MM.1S (cell line): ENCODE data around the gene CD244.

Experiments used
- DNase-seq: peaks from one replicate; pipeline ENCODE4 v3.0.0-alpha.2; 2015
- H2AFZ ChIP-seq: fragments of 300-600 bp; sonication (generic); 2 replicates; pipeline ENCODE4 v1.6.0; 2016; ENCODE audit warnings: antibody characterized with exemption, low read length
- H3F3A ChIP-seq: fragments of 300-600 bp; sonication (generic); 2 replicates; pipeline ENCODE4 v1.6.1; 2016; ENCODE audit warnings: mild to moderate bottlenecking, antibody characterized with exemption, low read length, moderate library complexity, mixed read lengths; ENCODE audit not compliant: insufficient read depth
- H3K27ac ChIP-seq: fragments of 300-600 bp; sonication (generic); 2 replicates; pipeline ENCODE4 v1.5.1; 2016; ENCODE audit warnings: mild to moderate bottlenecking, low read length
- H3K27me3 ChIP-seq: fragments of 300-600 bp; sonication (generic); replicated peaks from 2 replicates; pipeline ENCODE4 v1.6.0; 2016; ENCODE audit warnings: low read length; ENCODE audit not compliant: insufficient read depth
- H3K36me3 ChIP-seq: fragments of 300-600 bp; sonication (generic); replicated peaks from 2 replicates; pipeline ENCODE4 v1.6.1; 2016; ENCODE audit warnings: mild to moderate bottlenecking, low read length, mixed read lengths; ENCODE audit not compliant: insufficient read depth
- H3K4me1 ChIP-seq: fragments of 300-600 bp; sonication (generic); 2 replicates; pipeline ENCODE4 v1.6.1; 2016; ENCODE audit warnings: low read length, mixed read lengths
- H3K4me2 ChIP-seq: fragments of 300-600 bp; sonication (generic); 2 replicates; pipeline ENCODE4 v1.6.0; 2016; ENCODE audit warnings: low read depth, low read length
- H3K4me3 ChIP-seq: fragments of 300-600 bp; sonication (generic); 2 replicates; pipeline ENCODE4 v1.5.1; 2016; ENCODE audit warnings: low read length, mixed read lengths
- H3K79me2 ChIP-seq: fragments of 300-600 bp; sonication (generic); 2 replicates; pipeline ENCODE4 v1.6.1; 2016; ENCODE audit warnings: mixed run types, low read length, mixed read lengths
- H3K9ac ChIP-seq: fragments of 300-600 bp; sonication (generic); 2 replicates; pipeline ENCODE4 v1.6.1; 2016; ENCODE audit warnings: low read length, mixed read lengths
- H3K9me2 ChIP-seq: fragments of 300-600 bp; sonication (generic); replicated peaks from 2 replicates; pipeline ENCODE4 v1.6.1; 2016; ENCODE audit warnings: mild to moderate bottlenecking, low read length, mixed read lengths; ENCODE audit not compliant: insufficient read depth
- H3K9me3 ChIP-seq: fragments of 300-600 bp; sonication (generic); replicated peaks from 2 replicates; pipeline ENCODE4 v1.6.1; 2016; ENCODE audit warnings: mild to moderate bottlenecking, low read length, mixed read lengths; ENCODE audit not compliant: insufficient read depth
- H4K20me1 ChIP-seq: fragments of 300-600 bp; sonication (generic); 2 replicates; pipeline ENCODE4 v1.6.1; 2016; ENCODE audit warnings: mild to moderate bottlenecking, low read length, moderate library complexity, mixed read lengths; ENCODE audit not compliant: insufficient read depth
- CTCF ChIP-seq: fragments of 300-600 bp; sonication (generic); IDR thresholded peaks from 2 replicates; pipeline ENCODE4 v1.5.1; 2016; ENCODE audit warnings: antibody characterized with exemption, low read length, mixed read lengths
- EZH2 ChIP-seq: fragments of 300-600 bp; sonication (generic); optimal IDR thresholded peaks from 2 replicates; pipeline ENCODE3; 2017; ENCODE audit warnings: low read depth, mild to moderate bottlenecking, antibody characterized with exemption, low read length, mixed read lengths
- EZH2phosphoT487 ChIP-seq: fragments of 300-600 bp; sonication (generic); IDR thresholded peaks from 2 replicates; pipeline ENCODE4 v1.6.1; 2018; ENCODE audit warnings: antibody characterized with exemption, low read length

Gene CD244

GRCh38 chr1:160846281-160846680 lies 16.4 kb downstream of the CD244 start:
- no peaks in the 10 kb centered on the region for H4K20me1 ChIP-seq
- H3K79me2 ChIP-seq: no peaks in the 10 kb centered on the region
- no peaks in the 10 kb centered on the region for H3K9me2 ChIP-seq
- H3K36me3 ChIP-seq: no peaks in the 10 kb centered on the region
- no peak for TF ChIP-seq EZH2
- no peak for TF ChIP-seq CTCF
- no peak for TF ChIP-seq EZH2phosphoT487
- H3F3A ChIP-seq: no peaks in the 10 kb centered on the region
- H3K4me2 ChIP-seq: no peak overlapping the region
- no peak overlapping the region for H3K9ac ChIP-seq
- no peak overlapping the region for H3K27ac ChIP-seq
- no peak overlapping the region for H2AFZ ChIP-seq
- DNase-seq: no peak
- no peaks in the 10 kb centered on the region for H3K27me3 ChIP-seq
- peaks cover 18% of the 10 kb centered on the region for H3K4me1 ChIP-seq
- H3K4me3 ChIP-seq: no peak overlapping the region
- no peaks in the 10 kb centered on the region for H3K9me3 ChIP-seq

GRCh38 chr1:160844447-160845232 lies 18.0 kb downstream of the CD244 start:
- H2AFZ ChIP-seq: no peak overlapping the region
- no peaks in the 10 kb centered on the region for H3K79me2 ChIP-seq
- H3K9me2 ChIP-seq: no peaks in the 10 kb centered on the region
- no peak overlapping the region for H3K4me2 ChIP-seq
- H4K20me1 ChIP-seq: no peaks in the 10 kb centered on the region
- peaks cover 18% of the 10 kb centered on the region for H3K4me1 ChIP-seq
- no peak for TF ChIP-seq EZH2phosphoT487
- no peak for TF ChIP-seq EZH2
- no peak for TF ChIP-seq CTCF
- no peaks in the 10 kb centered on the region for H3K9me3 ChIP-seq
- H3K9ac ChIP-seq: no peak overlapping the region
- no peak for DNase-seq
- no peaks in the 10 kb centered on the region for H3F3A ChIP-seq
- H3K27me3 ChIP-seq: no peaks in the 10 kb centered on the region
- no peaks in the 10 kb centered on the region for H3K36me3 ChIP-seq
- H3K4me3 ChIP-seq: no peak overlapping the region
- H3K27ac ChIP-seq: no peak overlapping the region

- TF ChIP-seq EZH2 (no peak), EZH2phosphoT487 (no peak), CTCF (no peak)
- Histone ChIP-seq H3K36me3 (no peaks in the 10 kb centered on the region), H3K9ac (no peak overlapping the region), H3K4me3 (no peak overlapping the region), H3K9me3 (no peaks in the 10 kb centered on the region), H3K4me1 (peaks cover 44% of the 10 kb centered on the region), H3K4me2 (no peak overlapping the region), H3K9me2 (no peaks in the 10 kb centered on the region), H4K20me1 (no peaks in the 10 kb centered on the region), H2AFZ (no peak overlapping the region), H3K27ac (no peak overlapping the region), H3F3A (peaks cover 6% of the 10 kb centered on the region; the same call in 1 of the 2 replicates), H3K79me2 (no peaks in the 10 kb centered on the region), H3K27me3 (no peaks in the 10 kb centered on the region)
- DNase-seq: no peak
Measured at GRCh38 chr1:160841079-160841478, 21.6 kb downstream of the CD244 start.
